ENCODE results near the gene SH3RF2. TPM values are rescaled to one million over a fixed set of nuclear protein-coding genes. Genes with fewer than 3 reads are reported as not detected.
"Not testable (repeated sequence)": the region's sequence is repeated elsewhere in the genome, so short reads cannot be mapped to it uniquely, and the experiment has no call there.

SH3RF2 gene, protein sequence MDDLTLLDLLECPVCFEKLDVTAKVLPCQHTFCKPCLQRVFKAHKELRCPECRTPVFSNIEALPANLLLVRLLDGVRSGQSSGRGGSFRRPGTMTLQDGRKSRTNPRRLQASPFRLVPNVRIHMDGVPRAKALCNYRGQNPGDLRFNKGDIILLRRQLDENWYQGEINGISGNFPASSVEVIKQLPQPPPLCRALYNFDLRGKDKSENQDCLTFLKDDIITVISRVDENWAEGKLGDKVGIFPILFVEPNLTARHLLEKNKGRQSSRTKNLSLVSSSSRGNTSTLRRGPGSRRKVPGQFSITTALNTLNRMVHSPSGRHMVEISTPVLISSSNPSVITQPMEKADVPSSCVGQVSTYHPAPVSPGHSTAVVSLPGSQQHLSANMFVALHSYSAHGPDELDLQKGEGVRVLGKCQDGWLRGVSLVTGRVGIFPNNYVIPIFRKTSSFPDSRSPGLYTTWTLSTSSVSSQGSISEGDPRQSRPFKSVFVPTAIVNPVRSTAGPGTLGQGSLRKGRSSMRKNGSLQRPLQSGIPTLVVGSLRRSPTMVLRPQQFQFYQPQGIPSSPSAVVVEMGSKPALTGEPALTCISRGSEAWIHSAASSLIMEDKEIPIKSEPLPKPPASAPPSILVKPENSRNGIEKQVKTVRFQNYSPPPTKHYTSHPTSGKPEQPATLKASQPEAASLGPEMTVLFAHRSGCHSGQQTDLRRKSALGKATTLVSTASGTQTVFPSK
- polyA plus RNA-seq (2011; rRNA removed) = 0.33 and 0.45 TPM in 2 replicates
- 0.82 and 0.90 TPM in 2 replicates for polyA minus RNA-seq (2011; rRNA and poly(A)+ RNA removed)

DNA sequence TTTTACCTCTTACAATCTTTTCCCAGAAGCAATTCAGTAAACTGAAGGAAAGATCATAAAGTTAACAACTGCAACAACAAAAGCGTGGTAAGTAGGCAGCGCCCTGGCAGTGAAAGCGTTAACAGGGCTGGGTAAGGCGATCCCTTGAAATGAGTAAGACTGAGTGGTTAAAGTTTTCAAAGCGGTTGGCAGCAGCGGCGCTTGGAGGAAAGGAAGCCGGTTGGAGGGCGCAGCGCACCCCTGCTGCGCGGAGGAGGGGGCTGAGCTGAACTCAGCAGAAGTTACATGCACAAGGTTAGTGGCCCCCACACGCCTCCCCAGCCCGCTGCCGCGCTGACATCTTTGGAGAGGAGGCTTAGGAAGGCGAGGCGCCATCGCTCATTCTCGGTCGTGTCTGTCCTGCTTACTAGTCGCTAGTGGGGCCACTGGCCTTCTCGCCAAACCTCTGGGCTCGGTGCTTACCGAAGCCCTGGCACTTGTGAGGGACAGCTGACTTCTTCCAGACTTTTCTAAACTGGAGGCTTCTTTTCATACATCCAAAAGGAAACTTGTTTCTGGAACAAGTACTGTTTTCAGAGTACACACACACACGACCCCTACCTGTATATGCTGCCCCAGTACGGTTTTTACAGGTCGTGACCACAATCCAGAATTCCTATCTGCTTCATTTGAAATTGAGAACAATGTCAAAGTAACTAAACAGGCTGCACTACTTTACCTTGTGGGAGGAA, at the start of gene SH3RF2:
SH3RF2 (plus strand) TSS at position 178 of the 731 bp plus-strand sequence. CDS start 1,351 bp downstream, outside the sequence.
- TF ChIP-seq, protein P1, sequence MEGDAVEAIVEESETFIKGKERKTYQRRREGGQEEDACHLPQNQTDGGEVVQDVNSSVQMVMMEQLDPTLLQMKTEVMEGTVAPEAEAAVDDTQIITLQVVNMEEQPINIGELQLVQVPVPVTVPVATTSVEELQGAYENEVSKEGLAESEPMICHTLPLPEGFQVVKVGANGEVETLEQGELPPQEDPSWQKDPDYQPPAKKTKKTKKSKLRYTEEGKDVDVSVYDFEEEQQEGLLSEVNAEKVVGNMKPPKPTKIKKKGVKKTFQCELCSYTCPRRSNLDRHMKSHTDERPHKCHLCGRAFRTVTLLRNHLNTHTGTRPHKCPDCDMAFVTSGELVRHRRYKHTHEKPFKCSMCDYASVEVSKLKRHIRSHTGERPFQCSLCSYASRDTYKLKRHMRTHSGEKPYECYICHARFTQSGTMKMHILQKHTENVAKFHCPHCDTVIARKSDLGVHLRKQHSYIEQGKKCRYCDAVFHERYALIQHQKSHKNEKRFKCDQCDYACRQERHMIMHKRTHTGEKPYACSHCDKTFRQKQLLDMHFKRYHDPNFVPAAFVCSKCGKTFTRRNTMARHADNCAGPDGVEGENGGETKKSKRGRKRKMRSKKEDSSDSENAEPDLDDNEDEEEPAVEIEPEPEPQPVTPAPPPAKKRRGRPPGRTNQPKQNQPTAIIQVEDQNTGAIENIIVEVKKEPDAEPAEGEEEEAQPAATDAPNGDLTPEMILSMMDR (IDR thresholded peaks at IDR 0.05; ENCODE audit: insufficient read depth, low read depth, low read length) = no peak
- DNase-seq (ENCODE audit: low read depth) = no peak
- ChIA-PET POLR2A (no interaction called here), CTCF (no interaction called here)
- Histone ChIP-seq H3K27me3 (ENCODE audit: control insufficient read depth, insufficient read depth, low read length) (peaks cover 3% of the 10 kb centered on the region), H3K36me3 (ENCODE audit: control insufficient read depth, insufficient read depth, low read length) (no peaks in the 10 kb centered on the region), H3K4me3 (ENCODE audit: low read depth, low read length) (peak within 1 kb of the TSS; percentile 41)

DNA sequence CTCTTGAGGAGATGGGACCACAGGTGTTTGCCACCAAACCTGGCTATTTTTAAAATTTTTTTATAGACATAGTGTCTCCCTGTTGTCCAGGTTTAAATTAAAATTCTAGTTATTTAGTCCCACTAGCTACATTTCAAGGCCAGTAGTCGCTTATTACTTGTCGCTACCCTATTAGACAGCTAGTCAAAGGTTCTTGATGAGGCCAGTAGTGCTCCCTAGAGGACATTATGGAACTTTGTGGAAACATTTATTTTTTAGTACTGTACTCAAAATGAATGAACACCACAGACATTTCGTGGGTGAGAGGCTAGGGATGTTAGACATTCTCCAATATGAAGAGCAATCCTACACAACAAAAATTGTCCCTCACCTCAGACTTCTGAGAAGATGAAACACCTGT, 49.2 kb upstream of the SH3RF2 start:
- no peak overlapping the region for H3K4me3 ChIP-seq (ENCODE audit: low read depth, low read length)
- no peaks in the 10 kb centered on the region for H3K27me3 ChIP-seq (ENCODE audit: control insufficient read depth, insufficient read depth, low read length)
- ChIA-PET CTCF (interaction anchor here (0.8 to 3.5 kb wide), 9 partner anchors 9 to 1683 kb away, joined by 3 to 36 read pairs (median 4); partner anchors contain the start of gene PRELID2), POLR2A (no interaction called here)
- TF ChIP-seq, protein P1 (IDR thresholded peaks at IDR 0.05; ENCODE audit: insufficient read depth, low read depth, low read length) = no peak
- DNase-seq (ENCODE audit: low read depth) = no peak
- H3K36me3 ChIP-seq (ENCODE audit: control insufficient read depth, insufficient read depth, low read length) = no peaks in the 10 kb centered on the region

DNA sequence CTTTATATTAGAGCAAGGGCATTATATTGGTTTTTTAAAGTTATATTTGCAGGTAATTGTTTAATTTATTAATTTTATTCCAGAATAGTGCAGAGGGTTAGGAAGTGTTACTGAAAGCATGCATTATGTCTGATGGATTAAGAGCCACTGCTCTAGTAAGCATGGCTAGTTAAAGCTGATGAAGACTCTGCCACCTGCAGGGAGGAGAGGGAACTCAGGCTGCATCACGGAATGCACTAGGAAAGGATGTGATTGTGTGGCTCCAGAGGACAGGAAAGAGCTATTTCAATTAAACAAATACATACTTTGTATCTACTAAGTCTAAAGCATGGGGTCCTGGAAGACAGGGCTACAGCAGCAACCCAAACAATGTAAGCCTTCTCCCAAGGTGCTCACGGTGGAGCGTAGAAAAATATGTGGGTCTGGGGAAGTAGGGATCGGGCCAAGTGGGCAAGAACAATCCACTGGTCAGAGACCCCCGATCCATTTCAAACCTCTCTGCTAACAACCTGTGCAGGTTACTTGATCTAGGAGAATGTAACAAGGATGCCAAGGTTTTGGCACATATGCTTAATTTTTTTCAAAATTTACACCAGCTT, 48.3 kb upstream of the SH3RF2 start:
- TF ChIP-seq, protein P1 (IDR thresholded peaks at IDR 0.05; ENCODE audit: insufficient read depth, low read depth, low read length) = peak; percentile 89
- ChIA-PET POLR2A (interaction anchor here (0.6 kb wide), 1 partner anchor 195 kb away, joined by 3 read pairs; no protein-coding TSS in a partner anchor), CTCF (interaction anchor here (0.5 to 3.5 kb wide), 24 partner anchors 10 to 1693 kb away, joined by 3 to 36 read pairs (median 3); partner anchors contain the start of gene PRELID2)
- DNase-seq (ENCODE audit: low read depth) = no peak
- H3K4me3 ChIP-seq (ENCODE audit: low read depth, low read length) = no peak overlapping the region
- no peaks in the 10 kb centered on the region for H3K27me3 ChIP-seq (ENCODE audit: control insufficient read depth, insufficient read depth, low read length)
- H3K36me3 ChIP-seq (ENCODE audit: control insufficient read depth, insufficient read depth, low read length) = no peaks in the 10 kb centered on the region

DNA sequence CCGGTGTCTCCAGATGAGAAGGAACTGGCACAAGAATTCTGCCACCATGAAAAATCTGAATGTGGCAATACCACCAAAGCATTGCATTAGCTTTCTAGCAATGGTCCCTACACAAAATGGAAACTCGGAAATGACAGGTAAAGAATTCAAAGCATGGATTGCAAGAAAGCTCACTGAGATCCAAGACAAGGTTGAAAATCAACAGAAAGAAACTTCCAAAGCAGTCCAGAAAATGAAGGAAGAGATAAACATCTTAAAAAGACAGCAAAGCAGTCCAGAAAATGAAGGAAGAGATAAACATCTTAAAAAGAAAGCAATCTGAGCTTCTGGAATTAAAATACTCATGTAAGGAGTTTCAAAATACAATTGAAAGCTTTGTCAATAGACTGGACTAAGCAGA, 46.8 kb upstream of the SH3RF2 start:
- H3K27me3 ChIP-seq (ENCODE audit: control insufficient read depth, insufficient read depth, low read length) = no peaks in the 10 kb centered on the region
- POLR2A ChIA-PET = no interaction called here
- H3K36me3 ChIP-seq (ENCODE audit: control insufficient read depth, insufficient read depth, low read length) = no peaks in the 10 kb centered on the region
- TF ChIP-seq, protein P1 (IDR thresholded peaks at IDR 0.05; ENCODE audit: insufficient read depth, low read depth, low read length) = no peak
- CTCF ChIA-PET = interaction anchor here (1.3 to 3.5 kb wide), 5 partner anchors 18 to 1699 kb away, joined by 3 to 36 read pairs (median 5); no protein-coding TSS in a partner anchor
- no peak overlapping the region for H3K4me3 ChIP-seq (ENCODE audit: low read depth, low read length)
- DNase-seq (ENCODE audit: low read depth) = no peak

DNA sequence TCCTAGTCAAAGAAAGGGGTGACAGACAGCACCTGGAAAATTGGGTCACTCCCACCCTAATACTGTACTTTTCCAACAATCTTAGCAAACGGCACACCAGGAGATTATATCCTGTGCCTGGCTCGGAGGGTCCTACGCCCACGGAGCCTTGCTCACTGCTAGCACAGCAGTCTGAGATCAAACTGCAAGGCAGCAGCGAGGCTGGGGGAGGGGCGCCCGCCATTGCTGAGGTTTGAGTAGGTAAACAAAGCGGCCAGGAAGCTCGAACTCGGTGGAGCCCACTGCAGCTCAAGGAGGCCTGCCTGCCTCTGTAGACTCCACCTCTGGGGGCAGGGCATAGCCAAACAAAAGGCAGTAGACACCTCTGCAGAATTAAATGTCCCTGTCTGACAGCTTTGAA, 45.0 kb upstream of the SH3RF2 start:
- H3K36me3 ChIP-seq (ENCODE audit: control insufficient read depth, insufficient read depth, low read length); H3K27me3 ChIP-seq (ENCODE audit: control insufficient read depth, insufficient read depth, low read length); DNase-seq (ENCODE audit: low read depth); POLR2A ChIA-PET; H3K4me3 ChIP-seq (ENCODE audit: low read depth, low read length); CTCF ChIA-PET: not testable (repeated sequence)
